ENCODE results near the gene HIRA. TPM values are rescaled to one million over a fixed set of nuclear protein-coding genes. Genes with fewer than 3 reads are reported as not detected.

The HIRA gene
- total RNA-seq, 2 experiments from 2014 or later = 16.2 to 18.0 TPM

DNA sequence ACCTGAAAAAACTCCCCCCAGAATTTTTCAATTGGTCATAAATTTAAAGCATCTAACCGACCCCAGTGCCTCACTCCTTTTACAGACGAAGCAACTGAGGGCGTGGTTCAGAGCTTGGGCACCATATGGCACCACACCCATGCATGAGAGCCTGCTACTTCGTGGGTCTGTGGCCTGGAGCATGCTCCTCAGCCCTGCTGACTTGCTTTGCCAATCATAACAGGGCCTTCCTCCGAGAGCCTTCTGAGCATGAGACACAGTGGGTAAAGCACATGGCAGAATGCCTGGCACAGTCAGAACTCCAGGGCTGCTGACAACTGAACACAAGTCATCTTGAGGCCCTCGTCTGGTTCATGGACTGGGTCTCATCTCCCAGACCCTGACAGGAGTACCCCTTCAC, 33.3 kb downstream of the HIRA start:
- intact Hi-C loops (cut with micrococcal nuclease) = no loop called here
- H3K27ac Mint-ChIP-seq = no peak overlapping the region

DNA sequence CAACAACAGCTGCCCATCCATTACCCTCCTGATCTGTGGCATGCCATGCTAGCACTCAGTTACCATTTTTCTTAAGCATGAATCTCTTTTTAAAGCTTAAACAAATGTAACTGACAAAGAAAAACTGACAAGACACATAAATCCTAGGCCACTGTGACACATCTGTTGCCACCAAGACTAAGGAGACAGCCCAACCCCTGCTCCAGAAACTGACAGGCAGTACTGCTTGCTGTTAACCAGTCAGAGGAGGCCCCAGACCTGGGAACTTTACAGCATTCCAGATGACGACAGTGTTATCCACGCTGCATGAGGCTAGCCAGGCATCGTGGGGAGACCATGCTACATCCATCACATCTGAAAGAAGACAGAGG, 33.8 kb downstream of the HIRA start:
- Mint-ChIP-seq H3K27me3 (ENCODE audit: low read depth) (no peaks in the 10 kb centered on the region), H3K36me3 (ENCODE audit: low read depth) (peaks cover 24% of the 10 kb centered on the region), H3K9me3 (no peaks in the 10 kb centered on the region), H3K4me1 (ENCODE audit: low read depth) (no peaks in the 10 kb centered on the region), H3K4me3 (no peak overlapping the region), H3K27ac (no peak overlapping the region)
- CTCF ChIA-PET = no interaction called here
- no peak for DNase-seq
- intact Hi-C loops (cut with micrococcal nuclease) = no loop called here

More for the DNA sequence above, 33.3 kb downstream of the HIRA start:
- CTCF ChIA-PET = no interaction called here
- Mint-ChIP-seq H3K9me3 (no peaks in the 10 kb centered on the region), H3K36me3 (ENCODE audit: low read depth) (peaks cover 24% of the 10 kb centered on the region), H3K27me3 (ENCODE audit: low read depth) (no peaks in the 10 kb centered on the region), H3K4me3 (no peak overlapping the region), H3K4me1 (ENCODE audit: low read depth) (no peaks in the 10 kb centered on the region)
- no peak for DNase-seq

DNA sequence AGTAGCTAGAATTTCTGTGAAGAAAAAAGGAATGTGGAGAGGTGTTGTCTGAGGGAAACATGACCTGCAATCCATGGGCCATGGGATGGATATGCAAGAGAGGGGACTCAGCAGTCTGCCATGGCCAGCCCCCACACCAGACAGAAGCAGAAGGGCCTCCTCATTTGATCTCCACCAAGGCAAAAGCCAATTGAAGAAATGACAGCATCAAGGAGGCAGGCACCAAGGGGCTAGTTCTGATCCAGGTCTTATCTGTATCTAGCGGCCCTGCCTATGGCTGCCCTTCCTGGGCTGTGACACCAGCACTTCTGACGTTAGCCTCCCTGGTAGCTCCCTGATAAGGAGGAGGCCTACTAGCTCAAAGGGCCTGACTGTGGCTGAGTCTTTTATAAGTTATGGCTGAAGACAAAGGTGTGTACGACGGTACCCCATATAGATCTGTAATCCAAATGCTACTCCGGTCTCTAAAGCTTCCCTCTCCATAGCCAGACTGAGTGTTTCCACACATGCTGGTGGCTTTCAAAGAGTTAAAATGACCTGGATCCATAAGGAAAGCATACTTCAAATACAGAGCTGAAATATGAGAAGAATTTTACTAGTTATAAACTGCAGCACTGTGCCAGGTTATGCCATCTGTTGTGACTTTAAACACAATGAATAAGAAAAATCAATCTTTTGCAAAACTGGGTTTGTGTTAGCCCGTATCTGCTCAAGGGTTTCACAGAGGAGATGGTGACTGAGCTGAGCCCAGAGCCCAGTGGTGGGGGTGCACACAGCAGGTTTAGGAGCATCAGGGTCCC, 34.4 kb downstream of the HIRA start:
- no peak for DNase-seq
- intact Hi-C loops (cut with micrococcal nuclease) = no loop called here
- CTCF ChIA-PET = no interaction called here
- peaks cover 25% of the 10 kb centered on the region for H3K36me3 Mint-ChIP-seq (ENCODE audit: low read depth)
- H3K4me1 Mint-ChIP-seq (ENCODE audit: low read depth) = no peaks in the 10 kb centered on the region
- no peaks in the 10 kb centered on the region for H3K27me3 Mint-ChIP-seq (ENCODE audit: low read depth)
- no peaks in the 10 kb centered on the region for H3K9me3 Mint-ChIP-seq
- no peak overlapping the region for H3K27ac Mint-ChIP-seq
- H3K4me3 Mint-ChIP-seq = no peak overlapping the region

DNA sequence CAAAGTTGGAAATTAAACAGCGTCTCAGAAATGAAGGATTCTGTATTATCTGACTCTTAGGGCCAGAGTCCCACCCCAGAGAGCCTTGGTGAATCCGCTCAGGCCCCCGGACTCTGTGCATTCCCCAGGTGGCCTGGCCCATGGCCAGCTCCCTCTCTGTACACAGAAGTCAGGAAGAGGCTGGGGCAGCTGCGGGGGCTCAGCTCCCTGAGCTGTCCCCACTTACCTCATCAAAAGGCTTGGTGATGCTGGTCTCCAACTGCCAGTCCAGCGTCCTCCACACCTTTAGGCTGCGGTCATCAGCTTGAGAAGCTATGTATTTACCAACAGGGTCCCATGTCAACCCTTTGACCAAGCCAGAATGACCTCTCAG, 35.0 kb downstream of the HIRA start:
- no peaks in the 10 kb centered on the region for H3K9me3 Mint-ChIP-seq
- no peak overlapping the region for H3K4me3 Mint-ChIP-seq
- no peaks in the 10 kb centered on the region for H3K4me1 Mint-ChIP-seq (ENCODE audit: low read depth)
- CTCF ChIA-PET = no interaction called here
- intact Hi-C loops (cut with micrococcal nuclease) = no loop called here
- H3K36me3 Mint-ChIP-seq (ENCODE audit: low read depth) = peaks cover 24% of the 10 kb centered on the region
- H3K27ac Mint-ChIP-seq = no peak overlapping the region
- DNase-seq = no peak
- no peaks in the 10 kb centered on the region for H3K27me3 Mint-ChIP-seq (ENCODE audit: low read depth)

GRCh38 chr22:19395276-19395675, 36.3 kb downstream of the HIRA start:
- no peak overlapping the region for H3K27ac Mint-ChIP-seq
- CTCF ChIA-PET = interaction anchor here (0.5 kb wide), 1 partner anchor 41 kb away, joined by 3 read pairs; no protein-coding TSS in a partner anchor
- H3K36me3 Mint-ChIP-seq (ENCODE audit: low read depth) = peaks cover 29% of the 10 kb centered on the region
- intact Hi-C loops (cut with micrococcal nuclease) = no loop called here
- H3K4me1 Mint-ChIP-seq (ENCODE audit: low read depth) = no peaks in the 10 kb centered on the region
- no peak for DNase-seq
- H3K9me3 Mint-ChIP-seq = no peaks in the 10 kb centered on the region
- H3K4me3 Mint-ChIP-seq = no peak overlapping the region
- no peaks in the 10 kb centered on the region for H3K27me3 Mint-ChIP-seq (ENCODE audit: low read depth)

DNA sequence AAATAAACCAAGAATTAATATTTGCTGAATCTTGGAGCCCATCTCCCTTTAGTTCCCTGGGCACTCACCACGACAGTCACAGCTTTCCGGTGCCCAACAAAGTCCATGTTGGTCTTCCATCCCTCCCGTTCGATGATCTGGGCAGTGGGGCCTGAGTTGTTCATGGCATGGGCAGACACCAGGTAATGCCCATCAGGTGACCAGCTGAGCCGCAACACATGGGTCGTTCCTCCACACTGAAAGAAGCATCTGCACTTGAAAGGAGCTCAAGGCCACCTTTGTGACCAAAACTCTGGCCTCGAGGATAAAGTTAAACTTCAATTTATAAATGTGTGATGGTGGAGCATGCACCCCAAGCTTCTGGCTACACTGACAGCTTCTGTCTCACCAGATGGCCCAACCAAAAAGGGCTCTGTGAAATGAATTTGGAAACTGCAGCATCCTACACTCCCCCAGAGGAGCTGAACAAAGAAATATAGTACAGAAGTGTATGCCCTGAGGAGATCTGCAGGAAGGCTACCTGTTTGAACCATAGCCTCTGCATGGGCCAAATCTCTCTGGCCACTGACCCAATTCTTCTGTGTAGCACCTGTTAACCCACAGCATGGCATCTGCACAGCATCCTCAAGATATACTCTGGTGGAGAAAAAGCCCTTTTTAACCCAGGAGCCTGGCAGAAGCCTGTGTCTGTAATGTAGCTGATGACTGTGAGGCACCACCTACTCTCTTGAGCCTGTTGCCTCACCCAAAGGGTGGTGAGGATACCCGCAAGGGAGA, 37.1 kb downstream of the HIRA start:
- CTCF ChIA-PET = interaction anchor here (0.5 kb wide), 1 partner anchor 40 kb away, joined by 3 read pairs; no protein-coding TSS in a partner anchor
- H3K9me3 Mint-ChIP-seq = no peaks in the 10 kb centered on the region
- peaks cover 31% of the 10 kb centered on the region for H3K36me3 Mint-ChIP-seq (ENCODE audit: low read depth)
- no peaks in the 10 kb centered on the region for H3K27me3 Mint-ChIP-seq (ENCODE audit: low read depth)
- DNase-seq = no peak
- no peak overlapping the region for H3K4me3 Mint-ChIP-seq
- intact Hi-C loops (cut with micrococcal nuclease) = no loop called here
- no peak overlapping the region for H3K27ac Mint-ChIP-seq
- H3K4me1 Mint-ChIP-seq (ENCODE audit: low read depth) = no peaks in the 10 kb centered on the region

- H3K36me3 Mint-ChIP-seq (ENCODE audit: low read depth) = peaks cover 31% of the 10 kb centered on the region
- DNase-seq = no peak
- H3K4me3 Mint-ChIP-seq = no peak overlapping the region
- intact Hi-C loops (cut with micrococcal nuclease) = no loop called here
- no peak overlapping the region for H3K27ac Mint-ChIP-seq
- no peaks in the 10 kb centered on the region for H3K4me1 Mint-ChIP-seq (ENCODE audit: low read depth)
- CTCF ChIA-PET = no interaction called here
- H3K27me3 Mint-ChIP-seq (ENCODE audit: low read depth) = no peaks in the 10 kb centered on the region
- H3K9me3 Mint-ChIP-seq = no peaks in the 10 kb centered on the region
Measured at GRCh38 chr22:19393704-19394103, 37.8 kb downstream of the HIRA start.

- Mint-ChIP-seq H3K4me3 (no peak overlapping the region), H3K27ac (no peak overlapping the region), H3K27me3 (ENCODE audit: low read depth) (no peaks in the 10 kb centered on the region), H3K9me3 (no peaks in the 10 kb centered on the region), H3K4me1 (ENCODE audit: low read depth) (no peaks in the 10 kb centered on the region), H3K36me3 (ENCODE audit: low read depth) (peaks cover 28% of the 10 kb centered on the region)
- CTCF ChIA-PET = no interaction called here
- intact Hi-C loops (cut with micrococcal nuclease) = no loop called here
- no peak for DNase-seq
Measured at GRCh38 chr22:19387575-19387974, 44.0 kb downstream of the HIRA start.

DNA sequence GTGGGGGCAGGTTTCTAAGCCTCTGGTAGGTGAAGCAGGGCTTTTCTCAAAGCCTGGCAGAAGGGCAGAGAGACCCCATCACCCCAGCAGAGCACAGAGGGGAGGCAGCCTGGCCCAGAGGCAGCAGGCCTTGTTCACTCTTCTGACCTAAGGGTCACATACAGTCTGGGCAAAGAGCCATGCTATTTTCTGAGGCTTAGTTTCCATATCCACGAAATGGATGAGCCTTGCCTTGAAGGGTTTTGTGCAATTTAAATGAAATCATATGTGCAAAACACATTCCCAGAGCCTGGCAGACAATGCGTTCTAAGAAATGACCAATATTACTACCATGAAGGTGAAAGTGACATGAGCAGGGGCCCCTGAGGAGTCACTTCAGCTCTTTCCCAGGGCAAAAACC, 44.5 kb downstream of the HIRA start:
- Mint-ChIP-seq H3K36me3 (ENCODE audit: low read depth) (peaks cover 31% of the 10 kb centered on the region), H3K27ac (no peak overlapping the region), H3K27me3 (ENCODE audit: low read depth) (no peaks in the 10 kb centered on the region), H3K4me3 (no peak overlapping the region), H3K9me3 (no peaks in the 10 kb centered on the region), H3K4me1 (ENCODE audit: low read depth) (no peaks in the 10 kb centered on the region)
- no peak for DNase-seq
- CTCF ChIA-PET = interaction anchor here (0.6 kb wide), 1 partner anchor 241 kb away, joined by 3 read pairs; no protein-coding TSS in a partner anchor
- intact Hi-C loops (cut with micrococcal nuclease) = no loop called here

DNA sequence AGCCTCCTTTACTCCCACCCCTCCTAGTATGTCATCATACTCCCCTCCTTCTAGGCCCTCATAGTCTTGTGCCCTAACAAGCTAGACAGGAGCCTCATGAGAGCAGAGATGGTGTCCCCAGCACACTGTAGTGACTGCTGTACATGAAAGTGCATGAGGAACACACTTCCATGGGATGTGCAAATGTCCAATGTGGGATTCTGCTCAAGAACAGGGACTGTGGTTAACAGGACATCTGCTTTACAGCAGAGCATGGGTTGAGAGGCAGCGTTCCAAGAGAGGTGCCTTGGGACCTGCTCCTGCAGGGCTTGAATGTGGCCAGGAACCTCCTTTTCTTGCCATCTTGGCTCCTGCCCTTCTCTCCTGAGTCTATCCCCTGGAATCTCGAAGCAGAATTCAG, 45.3 kb downstream of the HIRA start:
- Mint-ChIP-seq H3K36me3 (ENCODE audit: low read depth) (peaks cover 36% of the 10 kb centered on the region), H3K27ac (no peak overlapping the region), H3K4me1 (ENCODE audit: low read depth) (no peaks in the 10 kb centered on the region), H3K4me3 (no peak overlapping the region), H3K9me3 (no peaks in the 10 kb centered on the region), H3K27me3 (ENCODE audit: low read depth) (no peaks in the 10 kb centered on the region)
- CTCF ChIA-PET = no interaction called here
- no peak for DNase-seq
- intact Hi-C loops (cut with micrococcal nuclease) = no loop called here

DNA sequence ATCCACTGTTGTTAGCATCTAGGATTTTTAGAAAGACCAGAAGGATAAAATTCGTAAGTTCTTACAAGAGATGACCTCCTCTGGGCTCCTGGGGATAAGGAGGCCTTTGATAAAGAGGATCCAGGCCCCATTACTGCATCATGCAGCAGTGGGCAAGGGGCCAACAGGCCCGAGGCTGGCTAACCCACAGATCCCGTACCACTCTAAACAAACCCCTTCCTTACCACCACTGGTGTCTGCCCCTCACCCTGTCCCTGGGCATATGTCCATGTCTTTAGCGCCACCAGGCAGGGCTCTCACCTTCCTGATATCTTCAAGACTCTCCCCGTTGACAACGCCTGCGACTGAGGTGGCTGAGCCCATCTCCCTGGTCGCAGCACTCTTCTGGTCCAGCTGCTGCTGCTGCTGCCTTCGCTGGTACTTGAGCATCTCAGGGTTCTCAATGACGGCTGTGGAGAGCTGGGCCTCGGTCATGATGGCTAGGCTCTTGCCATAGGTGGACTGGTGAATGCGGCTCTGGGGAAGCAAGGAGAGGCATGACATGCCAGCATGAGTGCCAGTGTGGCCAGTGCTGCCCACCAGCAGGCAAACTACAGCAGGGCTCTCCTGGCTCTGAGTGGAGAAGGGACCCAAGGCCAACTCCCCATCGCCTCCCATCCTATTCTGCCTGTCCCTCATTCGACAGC, 46.2 kb downstream of the HIRA start:
- no peaks in the 10 kb centered on the region for H3K27me3 Mint-ChIP-seq (ENCODE audit: low read depth)
- peaks cover 31% of the 10 kb centered on the region for H3K36me3 Mint-ChIP-seq (ENCODE audit: low read depth)
- H3K27ac Mint-ChIP-seq = no peak overlapping the region
- H3K4me3 Mint-ChIP-seq = no peak overlapping the region
- CTCF ChIA-PET = no interaction called here
- no peaks in the 10 kb centered on the region for H3K9me3 Mint-ChIP-seq
- no peaks in the 10 kb centered on the region for H3K4me1 Mint-ChIP-seq (ENCODE audit: low read depth)
- intact Hi-C loops (cut with micrococcal nuclease) = no loop called here
- no peak for DNase-seq

DNA sequence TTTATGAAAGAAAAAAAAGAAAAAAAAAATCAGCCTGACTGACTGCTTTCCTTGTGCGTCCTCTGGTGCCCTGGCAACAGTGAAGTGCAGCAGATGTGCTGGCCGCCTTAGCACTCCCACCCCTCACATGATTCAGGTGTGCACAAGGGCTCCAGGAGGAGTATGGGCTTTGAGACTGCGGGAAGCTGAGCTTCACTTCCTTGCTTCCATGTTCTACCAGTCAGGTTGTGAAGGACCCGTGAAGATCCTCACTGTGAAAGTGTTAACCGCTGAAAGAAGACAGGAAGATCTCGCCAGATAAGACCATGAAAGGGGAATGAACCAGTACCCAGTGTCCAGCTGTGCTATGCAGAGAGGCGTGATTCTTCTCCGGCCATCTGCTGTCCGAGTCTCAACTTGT, 48.2 kb downstream of the HIRA start:
- Mint-ChIP-seq H3K36me3 (ENCODE audit: low read depth) (peaks cover 27% of the 10 kb centered on the region), H3K27me3 (ENCODE audit: low read depth) (no peaks in the 10 kb centered on the region), H3K9me3 (no peaks in the 10 kb centered on the region), H3K4me3 (no peak overlapping the region), H3K4me1 (ENCODE audit: low read depth) (no peaks in the 10 kb centered on the region), H3K27ac (no peak overlapping the region)
- CTCF ChIA-PET = no interaction called here
- DNase-seq = no peak
- intact Hi-C loops (cut with micrococcal nuclease) = no loop called here
